HG03521 (cell line): Measurements from ENCODE around the gene KCMF1.

ENCODE experiments used
- ATAC-seq: cut with Tn5 transposase; IDR thresholded peaks from one replicate; pipeline ENCODE4 v1.9.1; 2021; ENCODE audit warnings: mild to moderate bottlenecking, moderate library complexity; ENCODE audit not compliant: unreplicated experiment

KCMF1 gene

DNA sequence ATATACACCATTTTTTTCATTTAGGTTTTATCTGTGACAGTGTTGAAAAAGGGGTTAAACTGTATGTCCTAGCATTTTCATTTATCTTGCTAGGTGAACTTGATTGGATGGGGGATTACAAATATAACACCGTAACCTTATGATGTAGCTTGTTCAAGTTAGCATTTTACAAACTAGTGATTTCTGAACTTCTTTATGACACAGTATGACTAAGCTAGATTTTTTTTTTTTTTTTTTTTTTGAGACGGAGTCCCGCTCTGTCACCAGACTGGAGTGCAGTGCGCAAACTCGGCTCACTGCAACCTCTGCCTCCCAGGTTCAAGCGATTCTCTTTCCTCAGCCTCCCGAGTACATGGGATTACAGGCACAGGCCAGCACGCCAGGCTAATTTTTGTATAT, 47.1 kb downstream of the KCMF1 start:
- no peak for ATAC-seq

DNA sequence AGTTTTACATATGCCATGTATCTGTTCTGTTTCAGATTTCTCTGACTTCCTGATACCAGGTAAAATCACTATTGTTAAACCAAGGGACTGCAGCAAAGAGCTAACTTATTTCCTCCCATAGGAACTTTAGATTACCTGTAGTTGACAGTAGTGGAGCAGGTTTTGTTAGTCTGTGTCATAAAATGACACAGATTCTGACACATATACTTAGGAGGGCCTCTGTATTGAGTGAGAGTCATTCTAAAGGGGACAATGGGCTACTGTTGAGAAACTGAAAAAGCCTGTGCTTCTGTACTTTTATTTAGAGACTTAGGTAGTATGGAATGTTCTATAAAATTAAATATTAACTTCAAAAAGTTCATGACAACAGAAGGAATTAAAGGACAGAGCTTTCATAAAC, 48.2 kb downstream of the KCMF1 start:
- ATAC-seq, result no peak

DNA sequence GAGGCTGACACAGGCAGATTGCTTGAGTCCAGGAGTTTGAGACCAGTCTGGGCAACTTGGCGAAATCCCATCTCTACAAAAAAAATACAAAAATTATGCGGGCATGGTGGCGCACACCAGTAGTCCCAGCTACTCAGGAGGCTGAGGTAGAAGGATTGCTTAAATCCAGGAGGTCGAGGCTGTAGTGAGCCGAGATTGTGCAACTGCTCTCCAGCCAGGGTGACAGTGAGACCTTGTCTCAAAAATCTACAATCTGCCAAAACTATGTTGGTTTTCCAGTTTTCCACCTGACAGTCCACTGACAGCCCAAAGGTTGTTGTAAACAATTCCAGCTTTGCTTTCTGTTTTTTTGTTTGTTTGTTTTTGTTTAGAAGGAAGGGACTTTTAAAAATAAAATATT, 51.3 kb downstream of the KCMF1 start:
- no peak for ATAC-seq

DNA sequence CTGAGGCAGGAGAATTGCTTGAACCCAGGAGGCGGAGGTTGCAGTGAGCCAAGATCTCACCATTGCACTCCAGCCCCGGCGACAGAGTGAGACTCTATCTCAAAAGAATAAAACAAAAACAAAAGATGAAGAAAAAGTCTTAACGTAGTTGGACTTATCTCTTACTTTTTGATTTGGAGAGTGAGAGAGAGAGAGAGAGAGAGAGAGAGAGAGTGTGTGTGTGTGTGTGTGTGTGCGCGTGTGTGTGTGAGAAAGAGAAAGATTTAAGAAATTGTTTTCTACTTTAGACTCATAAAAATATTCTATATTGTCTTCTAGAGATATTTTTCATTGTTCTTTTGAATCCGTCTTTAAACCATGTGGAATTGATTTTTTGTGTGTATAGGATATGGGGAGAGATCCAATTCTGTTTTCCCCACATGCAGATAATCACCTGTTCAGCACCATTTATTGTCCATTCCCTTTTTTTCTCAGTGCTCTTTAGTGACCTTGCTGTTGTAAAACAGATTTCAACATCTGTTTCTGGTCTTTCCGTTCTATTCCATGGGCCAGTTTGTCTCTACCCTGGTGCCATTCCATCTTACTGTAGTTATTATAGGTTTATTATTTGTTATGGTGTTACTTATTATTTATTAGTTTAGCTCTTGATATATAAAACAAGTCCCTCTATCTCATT, 53.5 kb downstream of the KCMF1 start:
- no peak for ATAC-seq

DNA sequence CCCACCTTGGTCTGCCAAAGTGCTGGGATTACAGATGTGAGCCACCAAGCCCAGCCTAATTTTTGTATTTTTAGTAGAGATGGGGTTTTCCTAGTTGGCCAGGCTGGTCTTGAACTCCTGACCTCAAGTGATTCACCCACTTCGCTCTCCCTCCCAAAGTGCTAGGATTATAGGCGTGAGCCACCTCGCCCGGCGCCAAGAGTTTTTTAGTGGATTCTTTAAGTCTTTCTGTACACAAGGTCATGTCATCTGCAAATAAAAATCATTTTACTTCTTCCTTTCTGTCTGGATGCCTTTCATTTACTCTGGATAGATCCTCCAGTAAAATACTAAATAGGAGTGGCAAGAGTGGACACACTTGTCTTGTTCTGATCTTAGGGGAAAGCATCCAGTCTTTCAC, 61.7 kb downstream of the KCMF1 start:
- no peak for ATAC-seq

DNA sequence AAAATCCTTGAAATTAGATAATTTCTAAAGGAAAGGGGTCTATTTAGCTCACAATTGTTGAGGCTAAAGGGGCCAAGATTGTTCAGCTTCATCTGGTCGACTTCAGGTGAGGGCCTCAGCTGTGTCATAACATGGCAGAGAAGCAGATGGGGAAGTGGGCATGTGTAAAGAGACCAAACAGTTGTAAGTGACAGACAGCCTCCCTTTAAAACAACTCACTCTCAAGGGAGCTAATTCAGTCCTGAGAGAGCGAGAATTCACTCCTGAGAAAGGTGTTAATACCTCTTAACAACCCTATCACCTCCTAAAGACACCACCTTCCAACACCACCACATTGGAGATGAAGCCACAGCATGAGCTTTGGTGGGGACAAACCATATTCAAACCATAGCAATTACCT, 62.4 kb downstream of the KCMF1 start:
- ATAC-seq, result no peak

DNA sequence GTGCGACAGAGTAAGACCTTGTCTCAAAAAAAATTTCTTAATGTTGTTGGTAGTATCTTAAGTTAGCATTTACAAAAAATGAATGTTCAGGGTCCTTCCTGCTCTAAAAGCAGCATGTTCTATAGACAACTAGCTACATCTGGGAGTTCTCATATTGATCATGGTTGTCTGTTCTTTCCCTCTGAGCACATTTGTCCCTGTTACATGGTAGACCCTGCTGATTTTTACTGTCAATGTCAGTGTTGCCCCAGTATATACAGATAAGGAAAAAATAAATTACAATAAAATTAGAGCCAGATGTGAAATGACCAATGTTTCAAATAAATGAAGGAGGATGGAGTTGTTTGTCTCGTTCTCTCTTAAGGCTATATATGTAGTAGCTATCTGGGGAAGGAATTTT, 63.2 kb downstream of the KCMF1 start:
- ATAC-seq, result no peak

DNA sequence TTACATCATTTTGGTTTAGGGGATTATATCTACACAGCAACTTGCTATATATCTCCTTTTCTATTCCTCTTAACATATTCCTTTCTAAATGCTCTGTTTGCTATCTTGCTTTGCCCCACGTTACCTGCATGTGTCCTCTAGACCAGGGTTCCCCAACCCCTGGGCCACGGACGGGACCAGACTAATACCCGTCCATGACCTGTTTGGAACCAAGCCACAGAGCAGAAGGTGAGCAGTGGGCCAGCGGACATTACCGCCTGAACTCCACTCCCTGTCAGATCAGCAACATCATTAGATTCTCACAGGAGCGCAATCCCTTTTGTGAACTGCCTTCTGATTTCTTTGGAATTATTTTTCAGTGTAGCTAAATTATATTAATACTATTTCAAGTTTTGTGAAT, 66.7 kb downstream of the KCMF1 start:
- ATAC-seq, result no peak

DNA sequence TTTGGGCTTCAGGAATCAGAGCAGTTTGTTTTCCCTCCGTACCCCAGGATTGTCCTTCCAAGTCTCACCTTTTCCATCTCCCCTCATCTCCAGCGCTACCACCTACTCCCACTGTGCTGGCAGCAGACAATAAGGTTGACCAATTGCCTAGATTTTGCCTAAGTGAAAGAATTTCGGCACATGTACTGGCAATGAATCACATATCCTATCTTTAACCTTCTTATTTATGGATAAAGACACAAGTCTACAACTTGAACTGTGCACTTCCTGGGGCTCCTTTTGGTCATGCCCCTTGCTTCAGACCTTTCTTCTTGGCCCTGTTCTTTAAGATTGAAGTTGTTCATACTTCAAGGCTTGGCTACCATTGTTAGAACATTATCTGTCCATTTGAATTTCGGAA, 71.4 kb downstream of the KCMF1 start:
- no peak for ATAC-seq

DNA sequence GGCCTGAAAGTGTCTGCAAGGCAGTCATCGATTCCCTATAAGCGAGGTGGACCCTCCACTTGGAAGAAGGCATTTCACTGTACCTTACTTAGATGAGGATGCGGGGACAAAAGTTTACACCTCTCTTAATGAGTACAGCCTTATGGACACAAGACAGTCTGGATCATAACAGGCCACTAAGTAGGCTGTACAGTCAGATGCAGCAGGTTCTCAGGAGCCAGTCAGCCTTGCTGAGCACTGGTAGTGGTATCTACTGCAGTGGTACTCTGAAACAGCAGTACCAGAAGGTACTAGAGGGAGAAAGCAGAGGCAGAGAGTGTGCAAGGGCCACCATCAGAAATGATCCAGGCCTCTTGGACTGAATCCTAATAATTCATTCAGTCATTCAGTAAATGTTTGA, 77.6 kb downstream of the KCMF1 start:
- ATAC-seq, result no peak

DNA sequence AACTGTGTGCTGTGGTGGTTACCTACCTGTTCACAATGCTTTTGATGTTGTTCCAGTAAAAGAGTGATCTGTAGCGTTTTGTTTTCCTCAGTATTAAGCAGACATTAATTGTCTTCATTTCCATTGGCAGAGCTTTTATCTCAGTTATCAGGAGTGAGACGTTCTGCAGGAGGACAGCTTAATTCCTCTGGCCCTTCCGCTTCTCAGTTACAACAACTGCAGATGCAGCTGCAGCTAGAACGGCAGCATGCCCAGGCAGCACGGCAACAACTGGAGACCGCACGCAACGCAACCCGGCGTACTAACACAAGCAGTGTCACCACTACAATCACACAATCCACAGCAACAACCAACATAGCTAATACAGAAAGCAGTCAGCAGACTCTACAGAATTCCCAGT, 78.3 kb downstream of the KCMF1 start:
- ATAC-seq, result no peak

DNA sequence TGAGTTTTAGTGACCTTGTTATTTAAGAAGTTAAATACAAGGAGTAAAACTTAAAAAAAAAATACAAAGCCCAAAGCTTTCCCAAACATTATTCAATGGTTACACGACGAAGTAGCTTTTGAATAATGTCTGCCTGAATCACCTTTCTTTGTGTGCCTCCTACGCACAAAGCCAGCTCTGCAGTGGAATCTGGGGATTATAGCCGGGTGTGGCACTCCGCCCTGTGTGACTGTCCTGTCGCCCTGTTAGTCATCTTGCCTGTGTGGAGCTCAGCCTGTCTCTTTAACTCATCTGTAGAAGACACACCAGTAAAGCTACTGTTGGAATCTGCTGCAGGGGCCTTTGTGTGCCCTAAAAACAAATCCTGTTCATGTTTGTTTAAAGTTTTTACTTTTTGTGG, 82.8 kb downstream of the KCMF1 start:
- ATAC-seq, result no peak

DNA sequence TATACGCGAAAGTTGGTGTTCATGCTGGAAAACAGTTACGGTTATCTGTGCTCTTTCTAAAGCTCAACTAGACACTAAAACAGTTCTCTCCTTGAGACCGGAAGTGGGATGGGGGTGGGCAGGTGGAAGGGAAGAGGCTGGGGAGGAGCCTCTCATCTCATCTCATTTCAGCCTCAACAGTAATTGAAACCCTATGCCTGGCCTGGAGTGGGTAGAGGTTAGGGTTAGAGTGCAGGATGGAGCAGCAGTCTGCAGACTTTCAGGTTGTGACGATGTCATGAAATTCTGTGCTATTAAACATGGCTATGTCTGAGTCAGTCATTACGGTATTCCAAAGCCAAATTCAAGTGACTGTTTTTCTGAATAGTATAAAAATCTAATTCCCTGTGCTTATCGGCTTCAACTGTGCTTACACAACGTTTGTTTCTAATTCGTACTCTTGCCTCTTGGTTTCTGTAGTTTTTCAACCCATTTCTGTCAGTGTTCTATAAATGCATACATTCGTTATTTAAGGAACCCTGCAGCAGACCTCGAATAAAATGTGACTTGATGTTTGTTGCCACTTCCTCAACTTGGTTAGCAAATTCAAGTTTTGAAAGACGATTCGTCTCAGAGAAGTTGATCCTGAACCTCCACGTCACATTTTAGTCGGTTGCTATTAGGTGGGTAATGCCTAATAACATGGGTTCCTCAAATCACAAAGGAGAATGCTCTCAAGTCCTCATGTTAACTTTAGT, 86.4 kb downstream of the KCMF1 start:
- no peak for ATAC-seq

DNA sequence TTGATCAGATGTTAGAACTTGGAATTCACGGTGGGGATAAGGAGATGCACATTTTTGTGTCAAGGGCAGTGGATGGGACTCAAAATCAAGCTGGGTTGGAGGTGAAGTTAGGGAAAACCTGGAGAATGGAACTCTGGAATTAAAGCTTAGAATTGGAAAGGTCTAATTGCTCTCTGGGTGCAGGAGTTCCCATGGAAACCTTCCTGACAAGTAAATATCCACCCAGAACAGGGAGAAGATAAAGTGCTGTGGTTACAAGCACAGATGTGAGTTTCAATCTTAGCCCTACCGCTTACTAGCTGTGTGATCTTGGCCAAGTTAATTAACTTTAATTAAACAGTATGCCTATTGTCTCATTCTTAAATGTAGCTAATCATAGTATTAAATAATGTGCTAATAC, 90.9 kb downstream of the KCMF1 start:
- ATAC-seq, result no peak

DNA sequence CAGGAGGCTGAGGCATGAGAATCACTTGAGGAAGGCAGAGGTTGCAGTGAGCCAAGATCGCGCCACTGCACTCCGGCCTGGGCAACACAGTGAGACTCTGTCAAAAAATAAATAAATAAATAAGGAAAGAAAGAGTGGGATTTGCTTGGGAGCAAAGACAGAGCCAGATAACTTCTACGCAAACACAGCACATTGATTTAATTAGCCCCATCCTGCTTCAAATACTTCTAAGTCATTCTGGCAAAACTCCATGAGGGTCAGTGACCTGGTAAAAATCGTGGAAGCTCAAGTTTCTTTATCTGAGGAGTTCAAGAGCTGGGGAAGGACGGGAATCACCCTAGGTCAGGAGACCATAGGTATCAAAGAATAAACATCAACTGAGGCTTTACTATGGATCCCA, 91.6 kb downstream of the KCMF1 start:
- ATAC-seq, result no peak

DNA sequence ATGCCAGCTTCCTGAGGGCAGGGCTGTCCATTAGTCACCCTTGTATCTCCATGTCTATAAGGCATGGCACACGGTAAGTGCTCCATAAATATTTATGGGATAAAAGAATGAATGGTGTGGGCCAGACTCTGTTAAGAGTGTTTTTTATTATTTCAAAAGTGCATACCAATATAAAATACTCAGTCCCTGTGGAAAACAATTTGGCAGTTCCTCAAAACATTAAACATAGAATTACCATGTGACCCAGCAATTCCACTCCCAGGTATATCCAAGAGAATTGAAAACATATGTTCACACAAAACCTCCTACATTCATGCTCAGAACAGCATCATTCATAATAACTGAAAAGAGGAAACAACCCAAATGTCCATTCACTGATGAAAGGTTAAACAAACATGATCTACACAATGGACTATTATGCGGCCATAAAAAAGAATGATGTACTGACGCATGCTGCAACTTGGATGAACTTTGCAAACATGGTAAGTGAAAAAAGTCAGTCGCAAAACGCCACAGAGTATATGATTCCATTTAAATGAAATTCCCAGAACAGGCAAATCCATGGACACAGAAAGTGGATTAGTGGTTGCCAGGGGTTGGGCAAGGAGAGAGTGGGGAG, 93.1 kb downstream of the KCMF1 start:
- no peak for ATAC-seq

DNA sequence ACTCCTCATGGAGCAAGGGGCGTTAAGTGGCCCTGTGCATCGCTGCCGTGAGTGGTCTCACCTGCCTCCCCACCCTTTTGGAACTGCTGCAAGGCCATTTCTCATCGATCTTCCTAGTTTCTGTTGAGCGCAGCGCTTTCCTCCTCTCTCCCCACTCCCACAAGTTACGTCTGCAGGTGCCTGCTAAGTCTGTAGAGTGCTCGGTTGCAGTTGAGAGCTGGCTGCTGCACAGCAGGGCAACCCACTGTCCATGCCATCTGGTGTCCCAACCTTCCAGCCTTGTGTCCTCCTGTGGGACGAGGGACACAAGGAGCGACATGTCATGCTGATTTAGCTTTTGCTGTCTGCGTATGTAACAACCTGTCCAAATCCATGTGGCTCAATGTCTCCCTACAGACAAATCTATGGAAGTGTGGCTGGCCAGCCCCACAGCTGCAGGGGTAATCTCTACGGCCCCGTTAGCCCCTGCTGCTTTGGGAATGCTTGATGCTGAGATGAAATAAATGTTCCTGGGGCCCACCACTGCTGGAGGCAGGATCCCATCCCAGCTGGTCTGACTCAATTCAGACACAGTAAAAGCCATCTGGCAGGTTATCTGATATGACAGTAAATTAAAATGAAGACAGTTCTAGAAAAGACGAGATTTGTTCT, 94.1 kb downstream of the KCMF1 start:
- no peak for ATAC-seq

DNA sequence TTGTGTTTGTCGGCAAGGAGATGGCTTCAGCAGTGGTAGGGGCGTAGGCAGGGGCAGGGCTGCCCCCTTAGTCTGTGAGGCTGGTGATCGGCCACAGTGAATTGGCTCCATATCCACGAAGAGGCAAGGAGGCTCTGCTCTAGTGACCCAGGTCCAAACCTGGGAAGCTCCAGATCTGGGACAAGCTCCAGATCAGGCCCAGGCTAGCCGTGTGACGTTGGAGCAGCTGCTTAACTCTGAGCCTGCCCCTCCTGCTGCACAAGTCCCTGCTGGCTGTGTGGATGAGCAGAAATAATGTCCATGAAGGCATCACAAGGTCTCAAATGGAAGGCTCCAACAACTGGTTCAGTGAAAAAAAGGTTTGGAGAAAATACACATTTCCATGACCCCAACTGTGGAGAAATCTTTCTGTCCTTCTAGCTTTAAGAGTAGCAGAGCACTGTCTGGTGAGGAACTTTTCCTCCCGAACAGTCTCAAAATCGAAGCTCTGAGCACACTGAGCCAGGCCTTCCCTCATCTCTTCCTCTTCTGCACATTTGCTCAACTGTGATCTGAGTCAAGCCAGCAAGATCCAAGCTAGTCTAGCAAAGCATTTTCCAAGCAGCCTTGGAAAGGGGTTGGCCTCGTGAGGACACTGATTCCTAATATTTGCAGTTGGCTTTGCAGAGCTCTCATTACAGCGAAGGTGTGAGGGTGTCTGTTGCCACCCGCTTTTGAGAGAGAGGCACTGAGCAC, 95.2 kb downstream of the KCMF1 start:
- ATAC-seq, result no peak

DNA sequence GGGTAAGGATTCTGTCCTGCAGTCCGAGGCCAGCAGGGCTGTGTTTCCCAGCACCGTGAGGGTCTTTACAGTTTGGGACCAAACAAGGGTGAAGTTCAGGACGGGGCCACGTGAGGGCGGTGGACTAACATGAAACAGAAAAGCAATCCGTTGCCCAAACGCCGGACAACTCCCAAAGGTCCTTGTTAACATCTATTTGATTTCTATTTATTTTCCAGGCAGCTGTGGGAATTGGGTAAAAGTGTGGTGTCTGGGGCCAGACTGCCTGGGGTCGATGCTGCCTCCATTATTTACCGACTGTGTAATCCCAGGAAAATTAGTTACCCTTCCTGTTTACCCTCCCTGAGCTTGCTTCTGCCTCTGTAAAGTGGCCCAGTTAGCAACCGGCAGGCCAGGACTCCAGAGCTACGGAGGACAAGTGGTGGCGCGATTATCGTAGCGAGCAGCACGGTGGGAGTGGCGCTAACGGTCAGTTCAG, 96.0 kb downstream of the KCMF1 start:
- ATAC-seq, result no peak

DNA sequence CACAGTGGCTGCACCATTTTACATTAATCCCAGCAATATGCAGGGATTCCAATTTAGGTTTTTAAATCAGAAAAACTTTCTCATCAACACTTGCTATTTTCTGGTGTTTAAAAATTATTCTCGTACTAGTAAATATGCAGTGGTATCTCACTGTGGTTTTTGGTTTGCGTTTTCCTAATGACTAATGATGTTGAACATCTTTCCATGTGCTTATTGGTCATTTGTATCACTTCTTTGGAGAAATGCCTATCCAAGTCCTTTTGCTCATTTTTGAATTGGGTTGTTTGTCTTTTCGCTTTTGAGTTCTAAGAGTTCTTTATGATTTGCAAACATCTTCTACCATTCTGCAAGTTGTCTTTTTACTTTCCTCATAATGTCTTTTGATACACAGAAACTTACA, 100.1 kb downstream of the KCMF1 start:
- ATAC-seq, result no peak

DNA sequence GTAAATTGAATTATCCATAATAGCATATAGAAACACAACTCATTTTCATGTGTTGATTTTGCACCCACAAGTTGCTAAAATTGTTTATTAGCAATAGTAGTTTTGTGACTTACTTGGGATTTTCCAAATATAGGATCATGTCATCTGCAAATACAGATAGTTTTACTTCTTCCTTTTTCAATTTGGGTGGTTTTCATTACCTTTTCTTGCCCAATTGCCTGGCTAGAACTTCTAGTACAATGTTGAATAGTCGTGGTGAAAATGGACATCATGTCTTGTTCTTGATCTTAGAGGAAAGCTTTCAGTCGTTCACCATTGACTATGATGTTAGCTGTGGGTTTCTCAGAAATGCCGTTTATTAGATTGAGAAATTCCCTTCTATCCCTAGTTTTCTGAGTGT, 102.1 kb downstream of the KCMF1 start:
- ATAC-seq, result no peak
